ENCODE measurements around the gene ZPLD1.

Gene ZPLD1

DNA sequence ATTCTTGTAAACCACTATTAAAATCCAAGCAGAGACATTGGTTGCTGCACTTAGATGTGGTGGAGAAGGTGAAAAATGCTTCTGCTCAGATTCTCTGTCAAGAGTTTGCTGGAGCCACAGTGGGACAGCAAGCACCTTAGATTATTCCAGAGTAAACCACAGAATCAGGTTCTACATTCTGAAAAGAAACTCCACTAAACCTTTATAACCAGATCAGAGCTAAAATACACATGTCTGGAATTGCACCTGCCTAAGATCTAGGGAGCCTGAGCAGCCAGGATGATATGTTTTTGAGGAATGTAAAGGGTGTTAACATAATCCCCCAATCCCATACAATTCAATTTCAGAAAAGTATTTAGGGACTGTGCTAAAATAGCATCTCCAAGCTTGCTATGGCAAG, at the start of gene ZPLD1:
Gene ZPLD1 (plus strand): TSS at position 301 of the 400 bp plus-strand sequence. CDS start 3,473 bp downstream, outside the sequence.
- FAIRE-seq = no peak
- no peak for DNase-seq (ENCODE audit: low spot score)

DNA sequence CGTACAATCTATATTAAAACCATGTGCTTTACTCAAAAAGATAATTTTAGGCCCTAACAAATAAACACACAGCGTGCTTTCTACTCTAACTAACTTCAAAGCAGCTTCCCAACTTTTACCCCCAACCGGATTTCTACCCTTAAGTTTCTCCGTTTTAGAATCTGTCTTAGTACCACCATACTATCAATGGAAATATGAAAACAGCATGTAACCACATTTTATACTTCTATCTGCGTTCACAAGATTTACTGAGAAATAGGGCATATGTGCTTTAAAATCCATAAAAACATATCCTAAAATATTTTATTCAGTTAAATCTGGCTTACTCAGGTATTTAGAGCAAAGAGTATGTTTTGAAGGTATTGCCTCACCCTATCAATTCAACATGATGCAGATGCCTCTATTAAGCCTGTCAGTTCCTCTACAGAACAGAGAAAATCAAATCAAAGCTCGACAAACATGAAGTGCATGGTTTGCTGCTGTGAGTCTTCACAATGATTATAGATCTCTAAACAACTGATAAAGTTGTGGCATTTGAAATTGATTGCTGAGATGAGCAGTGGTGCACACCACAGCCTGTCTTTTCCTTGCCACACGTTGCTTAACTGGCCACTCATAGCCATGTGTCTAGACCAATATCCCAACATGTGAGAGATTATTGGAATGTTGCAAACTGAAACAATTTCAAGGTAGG, 44.5 kb upstream of the ZPLD1 start:
- no peak for DNase-seq (ENCODE audit: low spot score)
- no peak for FAIRE-seq

DNA sequence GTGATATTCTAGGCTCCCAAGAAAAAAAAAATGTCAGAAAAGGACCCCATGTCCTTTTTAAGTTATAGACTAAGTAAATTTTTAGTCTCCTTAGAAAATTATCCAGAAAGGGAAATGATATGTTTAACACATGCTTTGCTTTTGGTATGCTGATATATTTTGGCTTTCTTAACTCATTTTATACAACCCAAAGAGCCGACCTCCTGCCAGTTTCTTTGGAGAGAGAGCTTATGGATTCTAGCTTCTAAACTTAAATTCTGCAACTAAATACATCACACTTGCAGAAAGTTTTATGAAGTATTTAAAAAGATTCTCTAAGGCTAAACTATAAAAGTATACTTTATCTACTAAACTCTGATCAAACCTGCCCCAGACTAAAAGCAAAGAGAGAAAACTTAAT, 43.9 kb upstream of the ZPLD1 start:
- no peak for DNase-seq (ENCODE audit: low spot score)
- FAIRE-seq = no peak

DNA sequence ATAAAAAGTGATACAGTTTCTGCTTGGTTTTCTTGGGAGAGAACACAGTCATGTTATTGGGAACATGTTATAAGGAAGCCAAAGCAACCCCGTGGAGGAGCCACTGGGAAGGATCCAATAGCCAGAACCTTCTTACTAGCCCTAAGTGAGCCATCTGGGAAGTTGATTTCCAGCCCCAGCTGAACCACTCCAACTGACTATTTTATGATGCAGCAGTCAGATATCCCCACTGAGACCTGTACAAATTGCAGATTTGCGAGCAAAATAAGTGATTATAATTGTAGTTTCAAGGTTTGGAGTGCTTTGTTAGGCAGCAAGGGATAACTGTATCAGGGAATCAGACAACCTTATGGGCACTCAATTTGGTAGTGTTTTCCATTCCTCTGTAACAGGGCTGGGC, 43.3 kb upstream of the ZPLD1 start:
- FAIRE-seq = no peak
- DNase-seq (ENCODE audit: low spot score) = no peak

DNA sequence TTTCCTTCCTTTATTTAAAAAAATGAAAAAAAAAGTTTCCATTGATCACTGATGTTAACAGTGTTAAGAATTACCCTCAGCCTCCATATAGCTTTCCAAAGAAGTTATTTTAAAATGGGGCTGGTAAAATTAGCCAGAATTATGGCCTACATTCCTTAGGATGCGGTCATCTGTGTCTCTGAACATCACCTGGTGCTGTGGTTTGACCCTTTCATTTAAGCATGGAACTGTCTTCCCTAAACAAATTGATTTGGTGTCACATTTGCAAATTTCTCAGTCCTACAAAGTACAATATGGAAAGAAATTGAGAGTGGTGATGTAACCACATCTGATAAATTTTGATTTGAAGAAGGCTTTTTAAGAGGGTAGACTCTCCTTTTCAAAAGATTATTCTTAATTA, 40.3 kb upstream of the ZPLD1 start:
- FAIRE-seq = peak; percentile 2
- no peak for DNase-seq (ENCODE audit: low spot score)

DNA sequence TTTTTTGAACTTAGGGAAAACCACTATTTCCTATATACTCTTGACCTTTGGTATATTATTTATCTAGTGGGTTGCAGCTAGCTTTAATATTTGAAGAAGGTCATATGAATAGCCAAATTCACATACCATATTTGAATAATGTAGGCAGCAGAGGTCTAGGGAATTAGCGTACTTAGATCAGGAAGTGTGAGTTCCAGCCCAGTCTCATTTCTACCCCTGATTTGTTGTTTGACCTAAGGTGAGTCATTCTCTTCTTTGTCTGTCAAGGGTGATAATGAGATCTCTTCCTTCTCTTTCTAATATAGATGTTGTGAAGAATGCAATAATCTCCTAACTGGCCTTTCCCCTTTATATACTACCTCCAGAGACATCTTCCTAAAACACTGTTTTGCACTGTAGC, 36.6 kb upstream of the ZPLD1 start:
- no peak for FAIRE-seq

DNA sequence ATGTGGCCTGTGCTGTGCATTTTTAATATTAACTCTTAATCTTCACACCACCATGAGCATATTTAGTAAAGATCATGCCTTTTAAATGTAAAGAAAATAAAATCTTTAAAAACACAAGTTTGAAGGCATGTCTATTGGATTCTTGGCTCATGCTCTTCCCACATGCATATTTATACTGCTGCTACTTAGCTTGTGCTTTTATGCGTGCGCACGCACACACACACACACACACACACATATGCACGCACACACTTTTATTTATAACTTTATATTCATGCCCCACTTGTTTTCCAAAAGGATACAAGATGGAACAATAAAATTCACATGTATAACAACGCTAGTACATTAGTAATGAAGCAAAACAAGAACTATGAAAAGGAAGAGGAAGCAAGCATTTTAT, 36.1 kb upstream of the ZPLD1 start:
- no peak for FAIRE-seq

More for the DNA sequence above, 36.6 kb upstream of the ZPLD1 start:
- no peak for DNase-seq (ENCODE audit: low spot score)

DNA sequence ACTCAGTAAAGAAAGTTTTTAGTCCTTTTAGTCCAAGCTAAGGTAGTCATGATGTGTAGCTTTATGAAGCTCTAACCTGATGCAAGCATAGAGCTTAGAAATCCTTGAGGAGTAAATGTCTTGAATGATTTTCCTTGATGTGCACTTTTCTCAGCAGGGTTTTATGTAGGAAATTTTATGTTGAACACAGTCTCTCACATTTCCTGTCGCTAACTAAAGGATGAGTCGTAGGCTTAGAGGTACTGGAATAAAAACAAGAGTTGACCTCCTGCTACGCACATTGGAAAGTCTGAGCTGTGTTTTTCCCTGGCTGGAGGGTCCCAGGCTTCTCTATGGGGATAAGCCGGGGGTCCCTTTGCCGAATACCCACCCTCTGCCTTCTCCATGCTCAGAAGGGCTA, 34.7 kb upstream of the ZPLD1 start:
- FAIRE-seq (peak; percentile 38), DNase-seq (ENCODE audit: low spot score) (peak; percentile 56)

More for the DNA sequence above, 36.1 kb upstream of the ZPLD1 start:
- no peak for DNase-seq (ENCODE audit: low spot score)

DNA sequence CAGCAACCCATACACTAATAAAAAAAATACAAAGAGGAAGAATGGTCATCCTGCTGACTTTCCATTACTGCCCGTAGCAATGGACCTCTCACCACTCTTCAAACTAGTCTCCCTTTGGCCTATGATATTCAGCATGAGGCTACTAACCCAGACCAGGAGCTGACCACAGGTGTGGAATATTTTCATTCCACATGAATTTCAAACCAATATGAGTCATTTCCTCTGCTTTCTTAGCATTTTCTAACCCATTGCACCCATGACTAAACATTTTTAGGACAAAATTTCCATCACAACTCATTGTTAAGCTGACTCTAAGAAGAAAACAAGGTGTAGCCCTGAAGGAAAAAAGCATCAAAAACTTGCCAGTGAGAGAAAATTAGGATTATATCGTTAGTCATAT, 34.0 kb upstream of the ZPLD1 start:
- FAIRE-seq (peak; percentile 97), DNase-seq (ENCODE audit: low spot score) (peak; percentile 91)

DNA sequence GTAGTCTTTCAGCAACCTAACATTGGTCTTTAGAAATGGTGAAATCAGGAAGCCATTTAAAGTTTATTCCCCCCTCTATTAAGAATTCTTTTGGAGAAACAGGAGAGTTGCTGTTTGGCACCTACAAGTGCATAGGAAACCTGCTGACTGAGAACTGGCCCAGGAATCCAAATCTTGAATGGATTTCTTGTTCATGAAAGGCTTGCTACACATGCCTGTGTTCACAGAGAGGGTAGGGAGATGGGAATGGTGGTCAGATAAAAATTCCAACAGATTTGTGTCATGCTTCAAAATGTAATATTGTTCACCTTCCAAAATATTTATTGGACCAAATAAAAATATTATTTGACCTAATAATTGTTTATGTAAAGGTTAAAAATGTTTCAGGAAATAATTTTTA, 24.2 kb upstream of the ZPLD1 start:
- FAIRE-seq = no peak

DNA sequence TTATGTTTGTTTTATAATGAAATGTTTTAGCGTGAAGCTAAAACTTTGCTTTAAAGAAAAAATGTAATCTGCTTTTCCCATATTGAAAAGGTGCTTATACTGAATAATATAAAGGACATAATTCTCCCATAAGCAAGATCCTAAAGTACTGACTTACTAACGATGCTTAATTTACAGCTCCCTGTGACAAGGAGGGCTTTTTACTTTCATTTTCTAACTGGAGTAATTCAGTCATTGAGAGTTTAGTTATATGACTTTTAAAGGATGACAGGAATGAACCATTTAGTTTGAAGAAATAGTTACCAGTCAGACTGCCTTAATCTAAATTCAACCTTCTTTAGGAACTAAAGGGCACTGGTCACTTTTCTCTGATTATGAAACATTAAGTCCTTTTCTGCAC, 19.3 kb upstream of the ZPLD1 start:
- no peak for DNase-seq (ENCODE audit: low spot score)
- no peak for FAIRE-seq

More for the DNA sequence above, 24.2 kb upstream of the ZPLD1 start:
- no peak for DNase-seq (ENCODE audit: low spot score)

DNA sequence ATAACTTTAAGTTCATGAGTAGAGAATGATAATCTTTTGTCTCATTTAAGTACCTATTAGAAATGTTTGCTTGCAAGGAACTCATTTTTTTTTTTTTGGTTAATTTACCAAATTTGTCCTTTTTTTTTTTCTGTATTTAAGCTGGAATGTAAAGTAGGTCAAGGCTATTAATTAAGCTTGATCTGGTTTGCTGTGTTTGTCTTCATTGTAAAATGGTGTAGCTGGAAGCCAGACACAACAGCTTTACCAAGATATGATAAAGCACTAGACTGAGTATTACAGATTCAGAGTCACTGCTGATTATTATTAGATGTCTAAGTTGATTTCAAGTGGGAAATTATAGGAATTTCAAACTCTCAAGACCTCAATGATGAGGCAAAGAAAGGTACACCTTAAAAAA, 15.0 kb upstream of the ZPLD1 start:
- FAIRE-seq (no peak), DNase-seq (ENCODE audit: low spot score) (no peak)

DNA sequence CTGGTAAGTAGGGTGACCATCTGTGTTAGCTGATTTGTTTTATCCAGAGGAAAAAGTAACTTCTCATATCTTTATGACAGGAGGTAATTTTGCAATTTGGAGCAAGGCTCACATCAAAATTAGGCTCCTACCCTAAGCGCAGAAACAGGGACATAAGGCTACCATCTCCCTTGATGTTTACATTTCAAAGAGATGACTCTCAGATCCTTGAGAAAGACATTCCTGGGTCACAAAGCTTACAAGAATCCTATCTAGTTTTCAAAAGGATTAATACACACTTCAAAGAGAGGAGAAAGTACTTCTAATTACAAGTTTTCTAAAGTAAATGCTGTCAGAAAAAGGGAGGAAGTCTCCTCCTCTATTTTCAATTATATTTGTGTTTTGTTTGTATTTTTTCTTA, 7.0 kb downstream of the ZPLD1 start:
- no peak for FAIRE-seq

DNA sequence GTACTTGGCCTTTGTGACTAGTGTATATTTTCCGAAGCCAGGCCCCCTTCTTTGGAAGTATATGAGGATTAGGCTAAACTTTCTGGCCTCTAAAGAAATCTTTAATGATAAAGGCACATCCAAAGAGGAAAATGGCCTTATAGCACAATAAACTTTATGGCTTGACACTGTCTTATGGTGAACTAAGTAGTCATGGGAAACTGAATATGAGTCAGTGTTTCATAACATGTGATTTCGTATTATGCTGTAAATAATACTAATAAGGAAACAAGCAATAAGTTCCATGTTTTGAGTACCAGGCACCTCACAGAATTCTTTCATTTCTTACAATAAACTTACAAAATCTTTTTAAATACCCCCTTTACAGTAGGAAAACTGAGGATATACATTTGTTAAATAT, 8.2 kb downstream of the ZPLD1 start:
- FAIRE-seq = no peak
- DNase-seq (ENCODE audit: low spot score) = no peak

More for the DNA sequence above, 7.0 kb downstream of the ZPLD1 start:
- no peak for DNase-seq (ENCODE audit: low spot score)

DNA sequence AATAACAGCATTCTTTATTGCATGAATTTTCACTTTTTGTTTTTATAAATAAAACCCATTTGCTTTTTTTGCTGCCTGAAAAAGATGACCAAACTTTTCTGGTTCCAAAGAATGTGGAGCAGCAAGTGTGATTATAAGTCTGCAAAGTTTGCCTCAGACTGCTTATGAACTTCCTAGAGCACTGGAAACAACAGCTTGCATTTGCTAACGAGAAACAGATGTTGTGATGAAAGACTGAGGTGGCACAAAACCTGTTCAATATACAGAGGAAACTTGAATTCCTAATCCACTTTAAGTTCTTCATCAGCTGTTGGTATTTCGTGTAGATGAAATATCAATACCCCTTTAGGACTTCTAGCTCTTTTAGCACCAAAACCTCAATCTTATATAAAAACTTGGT, 9.3 kb downstream of the ZPLD1 start:
- DNase-seq (ENCODE audit: low spot score) (no peak), FAIRE-seq (no peak)

DNA sequence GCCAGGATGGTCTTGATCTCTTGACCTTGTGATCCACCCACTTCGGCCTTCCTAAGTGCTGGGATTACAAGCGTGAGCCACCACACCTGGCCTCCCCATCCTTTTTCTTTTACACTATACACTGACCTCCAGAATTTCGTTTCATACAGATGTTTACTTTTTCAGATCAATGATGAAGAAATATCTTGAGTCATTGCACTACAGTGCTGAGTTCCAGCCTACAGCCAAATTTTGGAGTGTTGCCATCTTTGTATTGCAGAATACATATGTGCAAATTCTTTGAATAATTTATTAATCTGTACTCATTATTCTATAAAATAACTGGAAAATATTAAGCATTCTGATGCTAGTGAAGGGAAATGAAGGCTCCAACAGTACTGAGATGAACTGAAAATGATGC, 12.5 kb downstream of the ZPLD1 start:
- FAIRE-seq (no peak), DNase-seq (ENCODE audit: low spot score) (no peak)

DNA sequence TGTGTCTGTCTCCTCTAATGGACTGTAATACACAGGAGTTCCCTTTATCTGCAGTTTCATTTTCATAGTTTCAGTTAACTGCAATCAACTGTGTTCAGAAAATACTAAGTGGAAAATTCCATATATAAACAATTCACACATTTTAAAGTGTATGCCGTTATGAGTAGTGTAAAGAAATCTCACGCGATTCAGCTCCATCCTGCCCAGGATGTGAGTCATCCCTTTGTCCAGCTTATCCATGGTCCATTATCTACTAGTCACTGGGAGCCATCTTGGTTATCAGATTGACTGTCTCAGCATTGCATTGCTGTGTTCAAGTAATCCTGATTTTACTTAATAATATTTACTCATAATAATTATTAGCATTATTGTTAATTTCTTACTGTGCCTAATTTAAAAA, 14.5 kb downstream of the ZPLD1 start:
- FAIRE-seq = no peak
- no peak for DNase-seq (ENCODE audit: low spot score)

DNA sequence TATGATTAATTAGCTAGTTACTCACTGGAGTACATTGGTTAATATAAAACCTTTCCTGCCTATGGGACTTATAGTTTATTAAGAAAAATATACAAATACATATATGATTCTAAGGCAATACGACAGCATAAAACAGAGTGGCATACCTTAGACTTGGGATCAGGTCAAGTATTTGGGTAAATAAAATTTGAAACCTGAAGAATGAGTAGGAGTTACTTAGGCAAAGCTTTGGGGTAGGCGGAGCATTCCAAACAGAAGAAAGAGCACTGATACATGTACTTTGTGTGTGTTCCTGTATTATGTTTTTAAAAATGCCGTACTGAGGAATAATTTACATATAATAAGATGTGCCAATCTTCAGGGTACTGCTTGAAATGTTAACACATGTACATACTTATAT, 15.1 kb downstream of the ZPLD1 start:
- FAIRE-seq = no peak
- no peak for DNase-seq (ENCODE audit: low spot score)

DNA sequence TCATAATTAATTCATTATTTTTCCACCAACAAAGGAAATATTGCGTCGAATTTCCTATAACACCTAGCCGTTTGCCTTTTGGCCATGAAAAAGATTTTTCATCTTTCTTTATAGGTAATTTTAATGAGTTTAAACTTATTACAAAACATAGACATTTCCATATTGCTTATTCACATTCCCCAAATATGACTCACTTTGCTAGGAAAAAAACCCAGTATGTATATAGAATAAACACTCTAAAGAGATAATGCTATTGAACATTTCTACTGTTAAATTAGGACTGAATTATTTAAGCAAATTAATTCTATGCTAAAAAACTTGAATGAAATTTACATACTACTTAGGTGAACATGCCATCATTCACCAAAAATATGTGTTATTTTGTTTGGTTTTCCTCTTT, 16.2 kb downstream of the ZPLD1 start:
- no peak for FAIRE-seq
- no peak for DNase-seq (ENCODE audit: low spot score)

DNA sequence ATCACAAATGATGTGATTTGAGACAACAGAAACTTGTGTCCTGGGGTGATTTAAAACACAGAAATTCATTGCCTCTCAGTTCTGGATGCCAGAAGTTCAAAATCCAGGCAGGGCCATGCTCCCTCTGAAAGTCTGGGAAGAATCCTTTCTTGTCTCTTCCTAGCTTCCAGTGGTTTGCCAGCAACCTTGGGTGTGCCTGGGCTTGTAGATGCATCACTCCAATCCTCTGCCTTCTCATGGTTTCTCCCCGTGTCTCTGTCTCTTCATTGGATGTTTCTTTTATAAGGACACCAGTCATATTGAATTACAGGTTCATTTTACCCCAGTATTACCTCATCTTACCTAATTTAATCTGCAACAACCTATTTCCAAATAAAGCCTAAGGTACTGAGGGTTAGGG, 16.7 kb downstream of the ZPLD1 start:
- DNase-seq (ENCODE audit: low spot score) (no peak), FAIRE-seq (no peak)

DNA sequence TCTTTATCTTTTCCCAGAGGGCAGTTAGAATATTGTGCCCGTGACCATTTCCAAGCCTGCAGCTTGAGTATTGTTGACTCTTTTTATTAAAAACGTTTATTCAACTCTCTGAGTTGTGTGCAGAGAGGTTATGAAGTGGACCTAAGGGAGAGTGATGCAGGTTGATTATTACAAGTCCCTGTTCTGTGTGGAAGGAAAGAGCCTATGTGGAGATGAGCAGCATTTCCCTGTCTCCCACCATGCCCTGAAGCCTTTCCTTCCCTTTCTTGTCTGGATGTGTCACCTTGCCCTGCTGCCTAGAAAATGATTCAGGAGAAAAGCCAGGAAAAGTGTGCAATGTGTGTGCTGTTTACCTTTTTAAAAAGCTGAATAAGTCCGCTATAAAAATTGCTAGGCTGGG, 19.4 kb downstream of the ZPLD1 start:
- DNase-seq (ENCODE audit: low spot score) = no peak
- FAIRE-seq = no peak

DNA sequence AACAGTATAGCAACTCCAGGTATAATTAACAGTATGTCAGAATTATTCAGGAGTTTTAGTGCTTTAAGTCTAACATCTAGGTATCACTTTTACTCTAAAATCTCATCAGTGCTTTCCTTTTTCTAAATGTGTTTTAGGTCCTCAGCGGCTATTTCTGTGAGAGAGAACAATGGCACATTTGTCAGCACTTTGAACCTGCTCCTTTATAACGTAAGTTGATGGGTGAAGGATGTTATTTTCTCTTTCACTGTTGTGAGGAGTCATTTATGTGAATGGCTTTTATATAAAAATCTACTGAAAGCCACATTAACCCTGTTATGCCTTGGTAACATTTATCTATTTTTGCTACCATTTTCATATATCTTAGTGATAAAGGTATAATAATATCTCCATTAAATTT, 22.8 kb downstream of the ZPLD1 start:
- no peak for DNase-seq (ENCODE audit: low spot score)
- no peak for FAIRE-seq

DNA sequence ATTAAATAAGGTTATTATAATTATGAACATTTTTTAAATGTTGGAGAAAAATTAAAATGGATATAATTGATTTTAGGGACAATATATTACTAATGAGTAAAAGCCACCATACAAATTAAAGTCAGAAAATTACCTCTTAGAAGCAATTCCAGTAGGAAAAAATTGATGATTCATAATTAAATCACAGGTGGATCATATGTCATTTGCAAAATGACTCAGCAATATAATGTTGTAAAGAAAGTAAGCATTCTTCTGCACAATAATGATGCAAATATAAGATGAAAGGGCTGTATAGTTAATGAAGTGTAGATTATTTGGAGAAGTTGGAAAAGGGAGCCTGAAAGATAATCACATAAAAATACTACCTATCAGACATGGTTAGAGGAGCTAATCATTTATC, 25.8 kb downstream of the ZPLD1 start:
- DNase-seq (ENCODE audit: low spot score) (no peak), FAIRE-seq (peak; percentile 61)

DNA sequence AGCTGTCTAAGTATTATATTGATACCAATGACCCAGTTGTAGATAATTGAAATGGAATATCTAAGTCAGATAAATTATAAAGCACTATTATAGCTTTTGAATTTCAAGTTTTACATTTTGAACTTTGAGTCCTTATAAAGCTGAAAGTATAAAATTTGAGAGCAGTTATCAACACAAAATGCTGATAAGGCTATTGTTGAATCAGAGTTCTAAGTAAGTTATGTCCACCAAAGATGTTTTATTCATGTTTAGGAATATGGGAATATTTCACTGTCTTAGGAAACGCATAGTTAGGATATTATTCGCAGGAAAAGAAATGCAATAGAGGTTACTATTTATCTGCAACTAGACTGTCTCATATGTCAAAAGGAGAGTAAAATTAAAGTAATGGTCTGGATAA, 29.4 kb downstream of the ZPLD1 start:
- FAIRE-seq (no peak), DNase-seq (ENCODE audit: low spot score) (no peak)

Measured in RCC 7860 (cell line).